Neural progenitor cell (in vitro differentiated cells): ENCODE measurements around the gene COG3.

ENCODE experiments used
- CTCF ChIP-seq: fragments of 200-600 bp; sonication (generic); IDR thresholded peaks from 2 replicates; pipeline ENCODE4 v1.5.1; 2017; ENCODE audit warnings: antibody characterized with exemption, mild to moderate bottlenecking
- EZH2phosphoT487 ChIP-seq: fragments of 200-600 bp; sonication (generic); IDR thresholded peaks from 2 replicates; pipeline ENCODE4 v1.6.1; 2017; ENCODE audit warnings: antibody characterized with exemption

GRCh38 chr13:45519493-45519892 lies 54.8 kb downstream of the COG3 start:
- TF ChIP-seq EZH2phosphoT487 (no peak), CTCF (no peak)
